B cell (primary cell): ENCODE measurements around the gene PCK2.

Experiments
- CTCF ChIP-seq: fragments of 200-600 bp; IDR thresholded peaks from one replicate; pipeline ENCODE4 v1.8.0; 2022; ENCODE audit warnings: antibody characterized with exemption, mild to moderate bottlenecking
- EZH2 ChIP-seq: IDR thresholded peaks from 2 replicates; pipeline ENCODE4 v1.6.1; 2012; ENCODE audit warnings: borderline replicate concordance, low read depth, mild to moderate bottlenecking, moderate library complexity, low read length; ENCODE audit not compliant: insufficient read depth, poor library complexity, severe bottlenecking

GRCh38 chr14:24051176-24051788, 42.8 kb upstream of the PCK2 start:
- no peak for TF ChIP-seq CTCF
- no peak for TF ChIP-seq EZH2
